K562 (cell line): ENCODE measurements around the gene ANO1. TPM values are rescaled to one million over a fixed set of nuclear protein-coding genes. Genes with fewer than 3 reads are reported as not detected.

ENCODE experiments used
- ATAC-seq: fragments of 200-7000 bp; cut with Tn5 transposase; 3 replicates; pipeline ENCODE4 v1.9.1; 2020; ENCODE audit warnings: moderate library complexity
- BruUV-seq: library from RNA; stranded (reverse); fragments of 400-500 nt; replicated peaks from 2 replicates; lab custom pipeline; 2021; lab: Mats Ljungman, UMichigan
- CTCF ChIA-PET: fragments of 300-600 bp; formaldehyde crosslinking; extraction: SDS; loops from one replicate; lab custom pipeline; 2021; ENCODE audit warnings: low intra/inter-chr PET ratio; lab: Yijun Ruan, JAX
- POLR2A ChIA-PET: fragments of 300-600, 350-650 bp; sonication (Branson Sonifier 250); formaldehyde crosslinking; extraction: SDS; loops from one replicate; lab custom pipeline; 2021; ENCODE audit warnings: antibody characterized with exemption, inconsistent platforms; lab: Yijun Ruan, JAX
- DNase-seq, 4 experiments: peaks; one replicate each; pipeline versions ENCODE4 v3.0.0 to v3.0.0-alpha.2; 2011 to 2018; ENCODE audit warnings: low spot score in 3 of 4, mixed read lengths in 3 of 4; ENCODE audit errors: extremely low read depth in 1 of 4
- FAIRE-seq: peaks from 2 replicates; lab custom pipeline; 2011; peaks lifted over from hg19 to GRCh38; lab: Jason Lieb, UNC
- H2AFZ ChIP-seq: 2 replicates; pipeline ENCODE4 v1.6.0; 2011; ENCODE audit warnings: low read depth, low read length, control low read depth, inconsistent platforms
- H3K27ac ChIP-seq: fragments of 200-600 bp; 3 replicates; pipeline ENCODE4 v1.8.0; 2011; ENCODE audit warnings: low read depth, mild to moderate bottlenecking, control low read depth, inconsistent platforms, low read length, moderate library complexity, mixed read lengths; ENCODE audit errors: extremely low read depth
- H3K27me3 ChIP-seq, 2 experiments: fragments of 300-600 bp in 1 of 2; 2 replicates in 1 of 2; 3 replicates in 1 of 2; pipeline versions ENCODE4 v1.6.0 to v1.8.0; 2011; ENCODE audit warnings: inconsistent platforms in 2 of 2, low read length in 2 of 2, mild to moderate bottlenecking in 1 of 2, mixed read lengths in 1 of 2, moderate library complexity in 1 of 2; ENCODE audit not compliant: control insufficient read depth in 2 of 2, insufficient read depth in 2 of 2
- H3K36me3 ChIP-seq: fragments of 300-600 bp; 3 replicates; pipeline ENCODE4 v1.8.0; 2011; ENCODE audit warnings: mild to moderate bottlenecking, low read length, inconsistent platforms; ENCODE audit not compliant: control insufficient read depth, insufficient read depth
- H3K4me1 ChIP-seq, 2 experiments: fragments of 200-600 bp in 1 of 2; replicated peaks in 1 of 2; 2 replicates in 1 of 2; 3 replicates in 1 of 2; pipeline versions ENCODE4 v1.5.1 to v1.8.0; 2011; ENCODE audit warnings: inconsistent platforms in 2 of 2, low read length in 2 of 2, mild to moderate bottlenecking in 1 of 2, mixed read lengths in 1 of 2, moderate library complexity in 1 of 2; ENCODE audit not compliant: control insufficient read depth in 2 of 2, insufficient read depth in 2 of 2
- H3K4me2 ChIP-seq: 2 replicates; pipeline ENCODE4 v1.6.1; 2011; ENCODE audit warnings: low read length, control low read depth, inconsistent platforms, mixed read lengths; ENCODE audit not compliant: insufficient read depth
- H3K4me3 ChIP-seq: fragments of 200-600 bp; sonication (generic), shearing (Covaris generic); 2 replicates; pipeline ENCODE4 v1.5.1; 2016; ENCODE audit warnings: control low read depth, inconsistent platforms
- H3K79me2 ChIP-seq: fragments of 200-600 bp; 3 replicates; pipeline ENCODE4 v1.8.0; 2011; ENCODE audit warnings: low read length, inconsistent platforms; ENCODE audit not compliant: control insufficient read depth, insufficient read depth
- H3K9ac ChIP-seq, 2 experiments: 2 replicates each; pipeline versions ENCODE4 v1.6.0 to v1.6.1; 2011; ENCODE audit warnings: low read depth in 2 of 2, low read length in 2 of 2, control low read depth in 1 of 2, inconsistent platforms in 1 of 2, mild to moderate bottlenecking in 1 of 2, mixed read lengths in 1 of 2; ENCODE audit not compliant: insufficient read depth in 1 of 2
- H3K9me1 ChIP-seq: one replicate; pipeline ENCODE4 v1.6.0; 2011; ENCODE audit warnings: inconsistent platforms, mild to moderate bottlenecking, low read length, moderate library complexity; ENCODE audit not compliant: control insufficient read depth, insufficient read depth
- H3K9me3 ChIP-seq: replicated peaks from 2 replicates; pipeline ENCODE4 v1.5.1; 2011; ENCODE audit warnings: low read depth, low read length, inconsistent platforms; ENCODE audit not compliant: control insufficient read depth, insufficient read depth
- H4K20me1 ChIP-seq: replicated peaks from 2 replicates; pipeline ENCODE4 v1.6.1; 2011; ENCODE audit warnings: low read length, inconsistent platforms, mixed read lengths; ENCODE audit not compliant: control insufficient read depth, insufficient read depth
- ARID2 ChIP-seq: fragments of 450-650 bp; IDR thresholded peaks from 2 replicates; pipeline ENCODE4 v1.6.1; 2017; ENCODE audit warnings: antibody characterized with exemption, mild to moderate bottlenecking
- NFIC ChIP-seq: fragments of 450-650 bp; IDR thresholded peaks from 2 replicates; pipeline ENCODE4 v1.6.1; 2017; ENCODE audit warnings: mild to moderate bottlenecking, inconsistent platforms
- PHTF2 ChIP-seq: fragments of 250-450 bp; sonication (Bioruptor Pico); IDR thresholded peaks from 2 replicates; pipeline ENCODE4 v1.5.0; 2021; ENCODE audit warnings: mild to moderate bottlenecking
- WGBS: fragments of 100-300 bp; shearing (Covaris generic); methylation state at CpG from one replicate; pipeline ENCODE4 v1.1.6; 2016; ENCODE audit warnings: low coverage, mixed read lengths; ENCODE audit not compliant: insufficient coverage; ENCODE audit errors: missing lambda C conversion rate; 5-methylcytosine and 5-hydroxymethylcytosine counted together
- in situ Hi-C: fragments of 300-500 bp; cut with MboI; formaldehyde crosslinking; loops from 4 replicates; pipeline ENCODE4 v1.15.0; 2018; ENCODE audit warnings: inconsistent platforms, mixed read lengths
- intact Hi-C: fragments of 100-400 bp; cut with micrococcal nuclease; formaldehyde crosslinking; loops from 2 replicates; pipeline ENCODE4 v1.14.2; 2022
- polyA plus RNA-seq, 8 experiments: library from polyadenylated mRNA; depleted of rRNA in 4 of 8; stranded (reverse) in 5 of 8; unstranded in 3 of 8; fragments of >200 nt; fragmentation: Nextera tagmentation in 2 of 8; fragmentation: Illumina TruSeq in 1 of 8; extraction: Ambion mirVana in 2 of 8; extraction: Trizol in 1 of 8; gene quantifications; 2 replicates each; pipeline versions ENCODE4 v1.2.1 to v1.2.3, GENCODE V29; 2011 to 2014; ENCODE audit warnings: inconsistent platforms in 1 of 8, missing spikeins in 1 of 8
- total RNA-seq, 7 experiments: library from RNA; depleted of rRNA in 6 of 7; stranded (reverse); fragments of >200 nt in 6 of 7; fragmentation: Illumina TruSeq in 2 of 7; extraction: Trizol in 2 of 7; gene quantifications; 2 replicates each; pipeline versions ENCODE4 v1.2.1 to v1.2.3, GENCODE V29; 2011 to 2021; ENCODE audit warnings: low replicate concordance in 1 of 7
- TF ChIP-seq, protein P1 (sequence below): fragments of 250-450 bp; sonication (Bioruptor Pico); IDR thresholded peaks from 2 replicates; pipeline ENCODE4 v1.8.0; 2022; ENCODE audit warnings: inconsistent platforms, mild to moderate bottlenecking, moderate library complexity, borderline replicate concordance
- TF ChIP-seq, protein P2 (sequence below): fragments of 150-350 bp; IDR thresholded peaks from 2 replicates; pipeline ENCODE4 v1.6.1; 2014; ENCODE audit warnings: low read depth, mild to moderate bottlenecking, low read length, borderline replicate concordance

The ANO1 gene
- total and polyA plus RNA-seq, 9 of the 15 experiments (the other 6 are each of a cell fraction or from before 2014, with no cell fraction given), result not detected

DNA sequence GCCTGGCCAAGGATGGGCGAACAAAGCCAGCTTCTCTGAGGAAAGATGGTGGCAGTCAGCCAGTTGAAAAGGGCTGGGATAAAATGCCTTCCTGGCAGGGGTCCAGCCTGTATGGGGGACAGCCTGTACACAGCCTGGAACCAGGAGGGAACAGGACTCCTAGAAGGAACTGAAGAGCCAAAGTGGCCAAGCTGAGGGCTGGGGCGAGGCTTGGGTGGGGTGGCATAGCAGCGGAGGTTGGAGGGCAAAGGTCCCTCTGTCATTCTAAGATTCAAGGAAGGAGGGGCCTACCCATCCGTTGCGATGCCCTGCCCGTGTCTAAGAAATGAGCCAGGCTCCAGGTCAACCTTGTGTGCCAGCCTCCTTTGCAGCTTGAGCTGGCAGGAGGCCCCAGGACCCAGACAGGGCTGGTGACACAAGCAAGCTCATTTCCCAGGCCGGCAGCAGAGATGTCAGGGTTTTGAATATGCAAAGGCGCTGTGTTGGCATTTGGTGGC is 147.6 kb downstream of the ANO1 start:
- no peak for DNase-seq
- in situ Hi-C loops, result no loop called here
- H3K4me3 ChIP-seq, result no peak overlapping the region
- POLR2A ChIA-PET, result interaction anchor here (0.6 to 1.8 kb wide), 2 partner anchors 21 to 157 kb away, joined by 4 to 8 read pairs; no protein-coding TSS in a partner anchor
- H3K9me1 ChIP-seq, result no peaks in the 10 kb centered on the region
- WGBS, result 16% methylated on average over 5 of the region's 8 CpGs
- no TSS peak for BruUV-seq
- no peaks in the 10 kb centered on the region for H3K9me3 ChIP-seq
- no peak overlapping the region for H3K9ac ChIP-seq
- FAIRE-seq, result no peak
- no peaks in the 10 kb centered on the region for H3K36me3 ChIP-seq
- TF ChIP-seq, protein P1, sequence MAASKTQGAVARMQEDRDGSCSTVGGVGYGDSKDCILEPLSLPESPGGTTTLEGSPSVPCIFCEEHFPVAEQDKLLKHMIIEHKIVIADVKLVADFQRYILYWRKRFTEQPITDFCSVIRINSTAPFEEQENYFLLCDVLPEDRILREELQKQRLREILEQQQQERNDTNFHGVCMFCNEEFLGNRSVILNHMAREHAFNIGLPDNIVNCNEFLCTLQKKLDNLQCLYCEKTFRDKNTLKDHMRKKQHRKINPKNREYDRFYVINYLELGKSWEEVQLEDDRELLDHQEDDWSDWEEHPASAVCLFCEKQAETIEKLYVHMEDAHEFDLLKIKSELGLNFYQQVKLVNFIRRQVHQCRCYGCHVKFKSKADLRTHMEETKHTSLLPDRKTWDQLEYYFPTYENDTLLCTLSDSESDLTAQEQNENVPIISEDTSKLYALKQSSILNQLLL (CRISPR knock-in tag), result no peak
- TF ChIP-seq PHTF2 (no peak), ARID2 (no peak), NFIC (peak; percentile 28)
- TF ChIP-seq, protein P2, sequence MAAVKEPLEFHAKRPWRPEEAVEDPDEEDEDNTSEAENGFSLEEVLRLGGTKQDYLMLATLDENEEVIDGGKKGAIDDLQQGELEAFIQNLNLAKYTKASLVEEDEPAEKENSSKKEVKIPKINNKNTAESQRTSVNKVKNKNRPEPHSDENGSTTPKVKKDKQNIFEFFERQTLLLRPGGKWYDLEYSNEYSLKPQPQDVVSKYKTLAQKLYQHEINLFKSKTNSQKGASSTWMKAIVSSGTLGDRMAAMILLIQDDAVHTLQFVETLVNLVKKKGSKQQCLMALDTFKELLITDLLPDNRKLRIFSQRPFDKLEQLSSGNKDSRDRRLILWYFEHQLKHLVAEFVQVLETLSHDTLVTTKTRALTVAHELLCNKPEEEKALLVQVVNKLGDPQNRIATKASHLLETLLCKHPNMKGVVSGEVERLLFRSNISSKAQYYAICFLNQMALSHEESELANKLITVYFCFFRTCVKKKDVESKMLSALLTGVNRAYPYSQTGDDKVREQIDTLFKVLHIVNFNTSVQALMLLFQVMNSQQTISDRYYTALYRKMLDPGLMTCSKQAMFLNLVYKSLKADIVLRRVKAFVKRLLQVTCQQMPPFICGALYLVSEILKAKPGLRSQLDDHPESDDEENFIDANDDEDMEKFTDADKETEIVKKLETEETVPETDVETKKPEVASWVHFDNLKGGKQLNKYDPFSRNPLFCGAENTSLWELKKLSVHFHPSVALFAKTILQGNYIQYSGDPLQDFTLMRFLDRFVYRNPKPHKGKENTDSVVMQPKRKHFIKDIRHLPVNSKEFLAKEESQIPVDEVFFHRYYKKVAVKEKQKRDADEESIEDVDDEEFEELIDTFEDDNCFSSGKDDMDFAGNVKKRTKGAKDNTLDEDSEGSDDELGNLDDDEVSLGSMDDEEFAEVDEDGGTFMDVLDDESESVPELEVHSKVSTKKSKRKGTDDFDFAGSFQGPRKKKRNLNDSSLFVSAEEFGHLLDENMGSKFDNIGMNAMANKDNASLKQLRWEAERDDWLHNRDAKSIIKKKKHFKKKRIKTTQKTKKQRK, result no peak
- intact Hi-C loops, result no loop called here
- H2AFZ ChIP-seq, result no peak overlapping the region
- ATAC-seq, result no peak
- H3K27ac ChIP-seq, result no peak overlapping the region
- CTCF ChIA-PET, result no interaction called here
- H3K4me1 ChIP-seq, result peaks cover 2 to 4% of the 10 kb centered on the region in 2 experiments; a peak in 1 of 5 replicates
- no peaks in the 10 kb centered on the region for H3K27me3 ChIP-seq
- no peaks in the 10 kb centered on the region for H3K79me2 ChIP-seq
- no peak overlapping the region for H3K4me2 ChIP-seq
- H4K20me1 ChIP-seq, result no peaks in the 10 kb centered on the region
